K562 (cell line): Measurements from ENCODE around the gene IL27RA. TPM values are rescaled to one million over a fixed set of nuclear protein-coding genes. Genes with fewer than 3 reads are reported as not detected.

Experiments used
- BCLAF1 ChIP-seq, 2 experiments: fragments of 450-650 bp in 1 of 2; IDR thresholded peaks; 2 replicates each; pipeline ENCODE4 v1.6.1; 2011 to 2017; ENCODE audit warnings: low read depth in 2 of 2, antibody characterized with exemption in 1 of 2, borderline replicate concordance in 1 of 2, low read length in 1 of 2, mild to moderate bottlenecking in 1 of 2, mixed read lengths in 1 of 2; ENCODE audit not compliant: control insufficient read depth in 1 of 2
- CBX2 ChIP-seq: fragments of 200-600 bp; sonication (generic); IDR thresholded peaks from one replicate; pipeline ENCODE4 v1.6.1; 2012; ENCODE audit warnings: mild to moderate bottlenecking, low read length, inconsistent platforms; ENCODE audit not compliant: insufficient read depth, poor library complexity, severe bottlenecking
- CBX8 ChIP-seq: fragments of 200-600 bp; sonication (generic); IDR thresholded peaks from 2 replicates; pipeline ENCODE4 v1.6.1; 2012; ENCODE audit warnings: borderline replicate concordance, mixed run types, low read depth, mild to moderate bottlenecking, moderate library complexity, mixed read lengths, low read length, control low read depth, inconsistent platforms; ENCODE audit not compliant: poor library complexity, severe bottlenecking; ENCODE audit errors: extremely low read depth
- DMBX1 ChIP-seq: fragments of 250-450 bp; sonication (Bioruptor Pico); IDR thresholded peaks from 2 replicates; pipeline ENCODE4 v1.8.0; 2022; ENCODE audit warnings: inconsistent platforms, mild to moderate bottlenecking, moderate library complexity, borderline replicate concordance
- ESRRB ChIP-seq: fragments of 250-450 bp; sonication (Bioruptor Pico); IDR thresholded peaks from 2 replicates; pipeline ENCODE4 v1.5.0; 2020; ENCODE audit warnings: mild to moderate bottlenecking, moderate library complexity, borderline replicate concordance
- GTF3C2 ChIP-seq: IDR thresholded peaks from 3 replicates; pipeline ENCODE4 v1.6.1; 2011; ENCODE audit warnings: borderline replicate concordance, mild to moderate bottlenecking, moderate library complexity; ENCODE audit not compliant: insufficient read length; ENCODE audit errors: extremely low read depth
- HES1 ChIP-seq: fragments of 450-650 bp; IDR thresholded peaks from 2 replicates; pipeline ENCODE4 v1.6.1; 2016; ENCODE audit warnings: low read depth, mild to moderate bottlenecking, moderate library complexity
- LARP7 ChIP-seq: fragments of 450-650 bp; IDR thresholded peaks from 2 replicates; pipeline ENCODE4 v1.6.1; 2016
- NFIC ChIP-seq: fragments of 450-650 bp; IDR thresholded peaks from 2 replicates; pipeline ENCODE4 v1.6.1; 2017; ENCODE audit warnings: mild to moderate bottlenecking, inconsistent platforms
- PATZ1 ChIP-seq: fragments of 250-450 bp; sonication (Bioruptor Pico); IDR thresholded peaks from 2 replicates; pipeline ENCODE4 v1.5.0; 2020; ENCODE audit warnings: mild to moderate bottlenecking, borderline replicate concordance
- RBM22 ChIP-seq: fragments of 200-400 bp; formaldehyde crosslinking; IDR thresholded peaks from 2 replicates; pipeline ENCODE4 v1.6.1; 2018; ENCODE audit warnings: low read length, low read depth; ENCODE audit not compliant: poor library complexity, severe bottlenecking
- ZKSCAN1 ChIP-seq: fragments of 150-350 bp; IDR thresholded peaks from 2 replicates; pipeline ENCODE4 v1.6.1; 2016; ENCODE audit warnings: low read depth, low read length
- ZNF24 ChIP-seq: fragments of 450-650 bp; IDR thresholded peaks from 2 replicates; pipeline ENCODE4 v1.6.1; 2016
- ZNF395 ChIP-seq: fragments of 200-800 bp; sonication (Bioruptor generic); IDR thresholded peaks from 2 replicates; pipeline ENCODE4 v1.6.1; 2017; ENCODE audit warnings: missing genetic modification characterization, missing compliant biosample characterization
- ZNF785 ChIP-seq: fragments of 250-450 bp; sonication (Bioruptor Pico); IDR thresholded peaks from 2 replicates; pipeline ENCODE4 v1.4.0; 2020; ENCODE audit warnings: mild to moderate bottlenecking
- polyA plus RNA-seq, 8 experiments: library from polyadenylated mRNA; depleted of rRNA in 4 of 8; stranded (reverse) in 5 of 8; unstranded in 3 of 8; fragments of >200 nt; fragmentation: Nextera tagmentation in 2 of 8; fragmentation: Illumina TruSeq in 1 of 8; extraction: Ambion mirVana in 2 of 8; extraction: Trizol in 1 of 8; gene quantifications; 2 replicates each; pipeline versions ENCODE4 v1.2.1 to v1.2.3, GENCODE V29; 2011 to 2014; ENCODE audit warnings: inconsistent platforms in 1 of 8, missing spikeins in 1 of 8
- total RNA-seq, 7 experiments: library from RNA; depleted of rRNA in 6 of 7; stranded (reverse); fragments of >200 nt in 6 of 7; fragmentation: Illumina TruSeq in 2 of 7; extraction: Trizol in 2 of 7; gene quantifications; 2 replicates each; pipeline versions ENCODE4 v1.2.1 to v1.2.3, GENCODE V29; 2011 to 2021; ENCODE audit warnings: low replicate concordance in 1 of 7

The IL27RA gene
- total and polyA plus RNA-seq, 9 of the 15 experiments (the other 6 are each of a cell fraction or from before 2014, with no cell fraction given) = 1.9 to 15.9 (median 12.0) TPM

- no peak for TF ChIP-seq BCLAF1 (IDR thresholded peaks at IDR 0.05; ENCODE audit: borderline replicate concordance in 1 of 2, control insufficient read depth in 1 of 2, low read depth in 2 of 2, low read length in 1 of 2)
- TF ChIP-seq LARP7 = 0 out of 2 replicates have a peak, but pooled peaks have one; percentile 61
- no peak for TF ChIP-seq ESRRB (CRISPR knock-in tag)
- TF ChIP-seq CBX8 = no peak
- peak; percentile 32; the same call in 1 of the 2 replicates for TF ChIP-seq HES1
- peak; percentile 70 for TF ChIP-seq ZNF24
- TF ChIP-seq DMBX1 (CRISPR knock-in tag) = 0 out of 2 replicates have a peak, but pooled peaks have one; percentile 58
- no peak for TF ChIP-seq GTF3C2
- no peak for TF ChIP-seq CBX2
- TF ChIP-seq ZNF785 (CRISPR knock-in tag) = no peak
- no peak for TF ChIP-seq PATZ1 (CRISPR knock-in tag)
- TF ChIP-seq NFIC = peak; percentile 51
- TF ChIP-seq ZKSCAN1 = peak; percentile 76; the same call in 1 of the 2 replicates
- TF ChIP-seq ZNF395 = peak; percentile 69; the same call in 1 of the 2 replicates
- TF ChIP-seq RBM22 = no peak
These were observed 26.0 kb upstream of the IL27RA start (continued) for GRCh38 chr19:14005349-14006084.
